ENCODE results near the gene UST.

GRCh38 chr6:148745926-148746325 lies 904 bp upstream of the UST start:
- no peak for TF ChIP-seq EZH2 (IDR thresholded peaks at IDR 0.05)
- TF ChIP-seq CTCF (IDR thresholded peaks at IDR 0.05 in 2 of 3, conservative IDR thresholded peaks at IDR 0.05 in 1 of 3; ENCODE audit: borderline replicate concordance in 1 of 3, insufficient read depth in 1 of 3, low read depth in 2 of 3, low read length in 2 of 3): no peak
- TF ChIP-seq SP1 (IDR thresholded peaks at IDR 0.05; ENCODE audit: low read depth): no peak
- no peak for TF ChIP-seq ZNF274 (IDR thresholded peaks at IDR 0.05; ENCODE audit: low read depth, low read length)
- no peak for TF ChIP-seq CBX3 (IDR thresholded peaks at IDR 0.05; ENCODE audit: low read depth)
- TF ChIP-seq POLR2AphosphoS5 (IDR thresholded peaks at IDR 0.05; ENCODE audit: low read depth, low read length): no peak
- no peak for TF ChIP-seq ATF3 (IDR thresholded peaks at IDR 0.05)
